Spleen (tissue), 7 donors: ENCODE data around the gene DLX1.

Experiments
- CTCF ChIP-seq, 11 experiments: fragments of 200-600 bp in 7 of 11; fragments of 450-650 bp in 4 of 11; sonication (generic) in 4 of 11; IDR thresholded peaks in 8 of 11; conservative IDR thresholded peaks in 3 of 11; 1 replicate in 7 of 11; 2 replicates in 4 of 11; pipeline versions ENCODE4 v1.4.0 to v1.8.0; 2016 to 2021; ENCODE audit warnings: antibody characterized with exemption in 11 of 11, inconsistent platforms in 4 of 11, mild to moderate bottlenecking in 1 of 11
- POLR2A ChIP-seq, 3 donors: fragments of 450-650 bp; IDR thresholded peaks; one replicate each; pipeline ENCODE4 v1.5.1; 2017; ENCODE audit warnings: antibody characterized with exemption in 3 of 3, mild to moderate bottlenecking in 1 of 3
- donor health status: DM: no; HTN: no; CAD: no; lungs with moderate emphysema.
- donor health status: DM: no; HTN: no; CAD: no.
- donor health status: DM: no; HTN: no; CAD: no.

- no peak for TF ChIP-seq CTCF (IDR thresholded peaks at IDR 0.05 in 8 of 11, conservative IDR thresholded peaks at IDR 0.05 in 3 of 11)
- no peak for TF ChIP-seq POLR2A (IDR thresholded peaks at IDR 0.05)
These were observed 6.7 kb downstream of the DLX1 start for GRCh38 chr2:172091761-172092566.
